Measurements from ENCODE around the gene GNAT1. TPM values are rescaled to one million over a fixed set of nuclear protein-coding genes. Genes with fewer than 3 reads are reported as not detected.

Gene GNAT1
- total RNA-seq, 1 experiment from 2014 or later, result not detected

DNA sequence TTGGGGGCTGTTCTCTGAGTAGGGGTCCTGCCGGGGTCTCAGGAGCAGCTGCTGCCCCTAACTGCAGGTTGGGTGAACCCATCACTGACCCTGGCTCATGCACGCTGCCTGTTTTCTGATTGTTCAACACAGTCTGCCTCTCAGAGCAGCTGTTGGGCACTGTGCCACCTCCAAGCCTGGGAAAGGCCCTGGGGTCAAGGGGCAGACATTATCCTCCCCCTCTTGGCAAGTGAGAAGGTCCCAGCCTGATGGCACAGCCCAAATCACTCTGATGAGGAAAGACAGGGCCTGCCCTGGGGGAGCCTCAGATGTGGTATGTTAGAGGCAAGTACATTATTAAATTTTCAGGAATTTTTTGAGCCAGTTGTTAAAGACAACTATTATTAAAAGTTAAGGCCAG, 14.1 kb upstream of the GNAT1 start:
- CTCF ChIA-PET, result interaction anchor here (1.0 to 1.8 kb wide), 2 partner anchors 15 to 55 kb away, joined by 3 to 5 read pairs; no protein-coding TSS in a partner anchor
- H3K27me3 Mint-ChIP-seq (ENCODE audit: insufficient read depth, unreplicated experiment), result no peaks in the 10 kb centered on the region
- no peak overlapping the region for H3K27ac Mint-ChIP-seq (ENCODE audit: low read depth, unreplicated experiment)
- intact Hi-C loops (cut with micrococcal nuclease), result no loop called here
- TF ChIP-seq, protein P1, sequence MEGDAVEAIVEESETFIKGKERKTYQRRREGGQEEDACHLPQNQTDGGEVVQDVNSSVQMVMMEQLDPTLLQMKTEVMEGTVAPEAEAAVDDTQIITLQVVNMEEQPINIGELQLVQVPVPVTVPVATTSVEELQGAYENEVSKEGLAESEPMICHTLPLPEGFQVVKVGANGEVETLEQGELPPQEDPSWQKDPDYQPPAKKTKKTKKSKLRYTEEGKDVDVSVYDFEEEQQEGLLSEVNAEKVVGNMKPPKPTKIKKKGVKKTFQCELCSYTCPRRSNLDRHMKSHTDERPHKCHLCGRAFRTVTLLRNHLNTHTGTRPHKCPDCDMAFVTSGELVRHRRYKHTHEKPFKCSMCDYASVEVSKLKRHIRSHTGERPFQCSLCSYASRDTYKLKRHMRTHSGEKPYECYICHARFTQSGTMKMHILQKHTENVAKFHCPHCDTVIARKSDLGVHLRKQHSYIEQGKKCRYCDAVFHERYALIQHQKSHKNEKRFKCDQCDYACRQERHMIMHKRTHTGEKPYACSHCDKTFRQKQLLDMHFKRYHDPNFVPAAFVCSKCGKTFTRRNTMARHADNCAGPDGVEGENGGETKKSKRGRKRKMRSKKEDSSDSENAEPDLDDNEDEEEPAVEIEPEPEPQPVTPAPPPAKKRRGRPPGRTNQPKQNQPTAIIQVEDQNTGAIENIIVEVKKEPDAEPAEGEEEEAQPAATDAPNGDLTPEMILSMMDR (IDR thresholded peaks at IDR 0.05; ENCODE audit: unreplicated experiment), result no peak
- no peak for DNase-seq (ENCODE audit: unreplicated experiment)
- H3K36me3 Mint-ChIP-seq (ENCODE audit: insufficient read depth, unreplicated experiment), result peaks cover 67% of the 10 kb centered on the region
- POLR2A ChIA-PET, result no interaction called here
- BruUV-seq (replicated peaks), result no TSS peak
- peaks cover 5% of the 10 kb centered on the region for H3K4me1 Mint-ChIP-seq (ENCODE audit: insufficient read depth, unreplicated experiment)
- no peaks in the 10 kb centered on the region for H3K9me3 Mint-ChIP-seq (ENCODE audit: unreplicated experiment)
- H3K4me3 Mint-ChIP-seq (ENCODE audit: unreplicated experiment), result no peak overlapping the region

DNA sequence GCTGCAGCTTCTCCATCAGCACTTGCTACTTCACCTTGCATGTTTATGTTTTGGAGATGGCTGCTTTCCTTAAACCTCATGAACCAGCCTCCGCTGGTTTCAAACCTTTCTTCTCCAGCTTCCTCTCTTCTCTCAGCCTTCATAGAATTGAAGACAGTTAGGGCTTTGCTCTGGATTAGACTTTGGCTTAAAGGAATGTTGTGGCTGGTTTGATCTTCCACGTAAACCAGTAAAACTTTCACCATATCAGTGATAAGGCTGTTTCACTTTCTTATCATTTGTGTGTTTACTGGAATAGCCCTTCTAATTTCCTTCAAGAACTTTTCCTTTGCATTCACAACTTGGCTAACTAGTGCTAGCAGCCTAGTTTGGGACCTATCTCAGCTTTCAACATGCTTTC, 11.7 kb upstream of the GNAT1 start:
- peaks cover 81% of the 10 kb centered on the region for H3K36me3 Mint-ChIP-seq (ENCODE audit: insufficient read depth, unreplicated experiment)
- H3K4me3 Mint-ChIP-seq (ENCODE audit: unreplicated experiment), result no peak overlapping the region
- no peaks in the 10 kb centered on the region for H3K27me3 Mint-ChIP-seq (ENCODE audit: insufficient read depth, unreplicated experiment)
- H3K4me1 Mint-ChIP-seq (ENCODE audit: insufficient read depth, unreplicated experiment), result no peaks in the 10 kb centered on the region
- no peaks in the 10 kb centered on the region for H3K9me3 Mint-ChIP-seq (ENCODE audit: unreplicated experiment)
- BruUV-seq (replicated peaks), result no TSS peak
- CTCF ChIA-PET, result interaction anchor here (0.6 to 2.1 kb wide), 5 partner anchors 10 to 58 kb away, joined by 3 to 9 read pairs (median 4); no protein-coding TSS in a partner anchor
- TF ChIP-seq, protein P1 (IDR thresholded peaks at IDR 0.05; ENCODE audit: unreplicated experiment), result no peak
- no peak for DNase-seq (ENCODE audit: unreplicated experiment)
- intact Hi-C loops (cut with micrococcal nuclease), result no loop called here
- POLR2A ChIA-PET, result interaction anchor here (0.6 to 1.7 kb wide), 3 partner anchors 9 to 29 kb away, joined by 3 to 6 read pairs (median 3); no protein-coding TSS in a partner anchor
- H3K27ac Mint-ChIP-seq (ENCODE audit: low read depth, unreplicated experiment), result no peak overlapping the region

DNA sequence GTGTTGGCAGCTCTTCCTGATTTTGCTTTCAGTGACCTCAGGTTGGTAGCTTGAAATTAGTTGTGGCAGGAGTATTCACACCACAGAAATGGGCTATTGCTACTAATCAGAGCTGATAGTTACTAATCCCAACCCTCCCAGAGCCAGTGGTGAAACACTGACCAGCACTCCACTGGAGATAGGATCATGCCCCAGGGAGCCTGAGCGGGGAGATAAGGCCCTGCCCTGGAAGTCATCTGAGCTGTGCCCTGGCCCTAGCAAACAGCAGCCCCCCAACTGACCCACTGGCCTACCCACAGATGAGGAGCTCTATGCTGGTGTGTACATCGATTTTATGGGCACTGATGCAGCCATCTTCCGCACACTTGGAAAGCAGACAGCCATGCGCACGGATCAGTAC, 9.4 kb upstream of the GNAT1 start:
- TF ChIP-seq, protein P1 (IDR thresholded peaks at IDR 0.05; ENCODE audit: unreplicated experiment), result no peak
- H3K4me3 Mint-ChIP-seq (ENCODE audit: unreplicated experiment), result no peak overlapping the region
- ChIA-PET POLR2A (interaction anchor here (1.0 to 1.3 kb wide), 3 partner anchors 10 to 61 kb away, joined by 3 to 6 read pairs (median 3); no protein-coding TSS in a partner anchor), CTCF (interaction anchor here (1.3 to 16.0 kb wide), 4 partner anchors 10 to 60 kb away, joined by 5 to 245 read pairs (median 12); partner anchors contain the start of gene GNAT1)
- H3K27me3 Mint-ChIP-seq (ENCODE audit: insufficient read depth, unreplicated experiment), result no peaks in the 10 kb centered on the region
- peaks cover 83% of the 10 kb centered on the region for H3K36me3 Mint-ChIP-seq (ENCODE audit: insufficient read depth, unreplicated experiment)
- no peaks in the 10 kb centered on the region for H3K9me3 Mint-ChIP-seq (ENCODE audit: unreplicated experiment)
- intact Hi-C loops (cut with micrococcal nuclease), result no loop called here
- H3K27ac Mint-ChIP-seq (ENCODE audit: low read depth, unreplicated experiment), result no peak overlapping the region
- H3K4me1 Mint-ChIP-seq (ENCODE audit: insufficient read depth, unreplicated experiment), result no peaks in the 10 kb centered on the region
- no peak for DNase-seq (ENCODE audit: unreplicated experiment)
- BruUV-seq (replicated peaks), result no TSS peak

GRCh38 chr3:50182533-50183099, 8.8 kb upstream of the GNAT1 start:
- CTCF ChIA-PET, result interaction anchor here (1.3 to 16.0 kb wide), 4 partner anchors 9 to 61 kb away, joined by 5 to 245 read pairs (median 12); partner anchors contain the start of gene GNAT1

More at GRCh38 chr3:50182533-50183099, 8.8 kb upstream of the GNAT1 start:
- DNase-seq (ENCODE audit: unreplicated experiment), result no peak
- Mint-ChIP-seq H3K4me3 (ENCODE audit: unreplicated experiment) (no peak overlapping the region), H3K9me3 (ENCODE audit: unreplicated experiment) (no peaks in the 10 kb centered on the region), H3K27me3 (ENCODE audit: insufficient read depth, unreplicated experiment) (no peaks in the 10 kb centered on the region), H3K4me1 (ENCODE audit: insufficient read depth, unreplicated experiment) (no peaks in the 10 kb centered on the region), H3K27ac (ENCODE audit: low read depth, unreplicated experiment) (no peak overlapping the region), H3K36me3 (ENCODE audit: insufficient read depth, unreplicated experiment) (peaks cover 83% of the 10 kb centered on the region)
- POLR2A ChIA-PET, result interaction anchor here (0.6 to 1.1 kb wide), 4 partner anchors 10 to 62 kb away, joined by 3 to 6 read pairs (median 3); no protein-coding TSS in a partner anchor
- no TSS peak for BruUV-seq (replicated peaks)
- TF ChIP-seq, protein P1 (IDR thresholded peaks at IDR 0.05; ENCODE audit: unreplicated experiment), result no peak
- intact Hi-C loops (cut with micrococcal nuclease), result no loop called here
